GM21423 (cell line): ENCODE measurements around the gene RPS23.

Experiments used
- ATAC-seq: cut with Tn5 transposase; IDR thresholded peaks from one replicate; pipeline ENCODE4 v1.9.1; 2021; ENCODE audit warnings: mild to moderate bottlenecking, moderate library complexity; ENCODE audit not compliant: unreplicated experiment

Gene RPS23

GRCh38 chr5:82277987-82278710 is at the start of gene RPS23:
Gene RPS23, minus strand, starts transcription at chr5:82278354. Its CDS starts 31 bp downstream, at chr5:82278323.
- ATAC-seq, result peak; percentile 93

GRCh38 chr5:82327941-82328340 is 49.8 kb upstream of the RPS23 start:
- ATAC-seq, result no peak

GRCh38 chr5:82325996-82326395 is 47.8 kb upstream of the RPS23 start:
- no peak for ATAC-seq

- ATAC-seq, result no peak
These were observed 47.0 kb upstream of the RPS23 start for GRCh38 chr5:82325155-82325554.

GRCh38 chr5:82320966-82321365 is 42.8 kb upstream of the RPS23 start:
- no peak for ATAC-seq

- ATAC-seq, result no peak
These were observed 41.7 kb upstream of the RPS23 start for GRCh38 chr5:82319651-82320376.

- ATAC-seq, result no peak
These were observed 41.0 kb upstream of the RPS23 start for GRCh38 chr5:82319192-82319591.

- ATAC-seq, result no peak
These were observed 37.0 kb upstream of the RPS23 start for GRCh38 chr5:82314964-82315758.

GRCh38 chr5:82313016-82313415 is 34.9 kb upstream of the RPS23 start:
- no peak for ATAC-seq

- ATAC-seq, result no peak
These were observed 34.3 kb upstream of the RPS23 start for GRCh38 chr5:82312373-82312856.

GRCh38 chr5:82309091-82309531 is 31.0 kb upstream of the RPS23 start:
- ATAC-seq, result no peak

- no peak for ATAC-seq
These were observed 30.3 kb upstream of the RPS23 start for GRCh38 chr5:82308416-82308815.

GRCh38 chr5:82307451-82307850 is 29.3 kb upstream of the RPS23 start:
- no peak for ATAC-seq

GRCh38 chr5:82306151-82306550 is 28.0 kb upstream of the RPS23 start:
- ATAC-seq, result no peak

GRCh38 chr5:82301190-82301589 is 23.0 kb upstream of the RPS23 start:
- no peak for ATAC-seq

GRCh38 chr5:82298668-82299067 is 20.5 kb upstream of the RPS23 start:
- ATAC-seq, result no peak

GRCh38 chr5:82297711-82298110 is 19.6 kb upstream of the RPS23 start:
- ATAC-seq, result no peak

GRCh38 chr5:82296929-82297328 is 18.8 kb upstream of the RPS23 start:
- no peak for ATAC-seq

GRCh38 chr5:82295959-82296531 is 17.9 kb upstream of the RPS23 start:
- ATAC-seq, result no peak

- no peak for ATAC-seq
These were observed 17.0 kb upstream of the RPS23 start for GRCh38 chr5:82295144-82295543.

GRCh38 chr5:82291420-82291819 is 13.3 kb upstream of the RPS23 start:
- no peak for ATAC-seq
